ENCODE results near the gene LCAT. TPM values are rescaled to one million over a fixed set of nuclear protein-coding genes. Genes with fewer than 3 reads are reported as not detected.

LCAT gene
- polyA plus RNA-seq, 1 of the 3 experiments (the other 2 are of a cell fraction): 11.1 TPM

DNA sequence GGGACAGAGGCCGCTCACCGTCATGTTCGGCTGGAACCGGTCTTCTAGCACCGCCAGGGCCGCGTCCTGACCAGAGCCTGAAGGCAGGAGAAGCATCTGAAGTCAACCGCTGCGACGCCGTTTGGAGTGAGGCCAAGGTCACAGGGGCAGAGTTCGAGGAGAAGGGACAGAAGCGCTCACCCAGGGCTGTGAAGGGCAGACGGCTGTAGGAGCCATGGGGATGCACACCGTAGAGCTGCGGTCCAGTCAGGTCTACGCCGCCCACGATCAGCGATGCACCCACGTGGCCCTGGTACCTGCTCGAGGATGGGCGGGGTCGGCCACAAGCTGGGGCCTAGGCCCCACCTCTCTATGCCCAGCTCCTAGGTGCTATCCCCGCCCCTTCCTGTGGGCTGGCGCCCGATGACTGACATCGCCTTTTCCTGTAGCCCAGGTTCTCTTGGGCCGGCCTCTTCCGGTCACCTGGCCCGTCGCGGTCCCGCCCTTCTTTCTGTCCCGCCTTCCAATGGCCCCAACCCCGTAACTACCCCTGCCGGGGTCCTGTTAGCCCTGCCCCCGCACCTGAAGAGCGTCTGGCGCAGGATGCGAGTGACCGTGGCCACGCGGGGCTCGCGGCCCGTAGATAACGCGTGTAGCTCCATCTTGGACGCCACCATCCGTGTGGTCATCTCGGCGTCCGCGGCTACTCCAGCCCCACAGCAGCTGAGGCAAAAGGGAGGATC lies 8.4 kb downstream of the LCAT start:
- peaks cover 11 to 28% of the 10 kb centered on the region in 2 experiments; a peak in 2 of 4 replicates for H3K4me1 ChIP-seq (ENCODE audit: control insufficient read depth in 1 of 2, insufficient read depth in 2 of 2, low read depth in 1 of 2, low read length in 1 of 2)
- CTCF ChIA-PET: interaction anchor here (0.7 to 28.1 kb wide), 7 partner anchors 26 to 263 kb away, joined by 3 to 564 read pairs (median 7); partner anchors contain the start of genes EDC4, NRN1L and PSKH1
- peaks cover 23% of the 10 kb centered on the region for H3K79me2 ChIP-seq (ENCODE audit: insufficient read depth)
- H3K4me3 ChIP-seq (ENCODE audit: low read depth in 2 of 2, low read length in 1 of 2): peak overlapping the region; percentile 84 to 89
- peak; percentile 98 for DNase-seq
- H4K20me1 ChIP-seq (ENCODE audit: insufficient read depth): no peaks in the 10 kb centered on the region
- 2% methylated on average over 15 of the region's 55 CpGs for WGBS (ENCODE audit: low lambda C conversion rate)
- H3K27ac ChIP-seq (ENCODE audit: low read depth in 2 of 2, low read length in 1 of 2): peak overlapping the region; percentile 79 to 85
- H3K4me2 ChIP-seq: peak overlapping the region; percentile 99
- no peaks in the 10 kb centered on the region for H3K9me2 ChIP-seq
- no peaks in the 10 kb centered on the region for H3K9me3 ChIP-seq
- H2AFZ ChIP-seq (ENCODE audit: low read depth): peak overlapping the region; percentile 61
- H3K36me3 ChIP-seq (replicated peaks in 1 of 2; ENCODE audit: control insufficient read depth in 1 of 2, insufficient read depth in 2 of 2, low read length in 1 of 2): peaks cover 0 to 15% of the 10 kb centered on the region in 2 experiments
- H3K9ac ChIP-seq: peak overlapping the region; percentile 86
- POLR2A ChIA-PET: interaction anchor here (0.6 to 2.5 kb wide), 13 partner anchors 9 to 1112 kb away, joined by 3 to 12 read pairs (median 4); partner anchors contain the start of genes DDX28, DUS2, LCAT and NFATC3
- peaks cover 10% of the 10 kb centered on the region for H3F3A ChIP-seq (replicated peaks; ENCODE audit: insufficient read depth)
- H3K27me3 ChIP-seq (ENCODE audit: insufficient read depth): no peaks in the 10 kb centered on the region
- TF ChIP-seq YY1 (IDR thresholded peaks at IDR 0.05; ENCODE audit: low read depth) (peak; percentile 63), CHD2 (IDR thresholded peaks at IDR 0.05; ENCODE audit: low read length, partially characterized antibody) (peak; percentile 30), TCF12 (IDR thresholded peaks at IDR 0.05) (no peak), FOSL2 (IDR thresholded peaks at IDR 0.05; ENCODE audit: borderline replicate concordance, low read depth) (no peak), MXI1 (IDR thresholded peaks at IDR 0.05; ENCODE audit: low read depth, low read length) (peak; percentile 99), SIN3A (IDR thresholded peaks at IDR 0.05; ENCODE audit: borderline replicate concordance, low read depth, low read length) (peak; percentile 55; the same call in 1 of the 2 replicates), RAD21 (IDR thresholded peaks at IDR 0.05; ENCODE audit: low read length) (no peak), ELF1 (IDR thresholded peaks at IDR 0.05) (peak; percentile 67; the same call in 1 of the 2 replicates), EZH2phosphoT487 (IDR thresholded peaks at IDR 0.05; ENCODE audit: borderline replicate concordance, low read depth) (no peak), EP300 (IDR thresholded peaks at IDR 0.05; ENCODE audit: borderline replicate concordance in 1 of 2, low read depth in 1 of 2, low read length in 1 of 2) (no peak), MEF2A (IDR thresholded peaks at IDR 0.05; ENCODE audit: borderline replicate concordance, low read depth) (no peak), NRF1 (IDR thresholded peaks at IDR 0.05; ENCODE audit: low read depth, low read length) (no peak), TAF1 (IDR thresholded peaks at IDR 0.05; ENCODE audit: borderline replicate concordance, low read depth, low read length) (peak; percentile 79), RCOR1 (IDR thresholded peaks at IDR 0.05; ENCODE audit: low read length) (no peak), GATA2 (CRISPR knock-in tag; IDR thresholded peaks at IDR 0.05) (no peak)
- TF ChIP-seq, protein P1, sequence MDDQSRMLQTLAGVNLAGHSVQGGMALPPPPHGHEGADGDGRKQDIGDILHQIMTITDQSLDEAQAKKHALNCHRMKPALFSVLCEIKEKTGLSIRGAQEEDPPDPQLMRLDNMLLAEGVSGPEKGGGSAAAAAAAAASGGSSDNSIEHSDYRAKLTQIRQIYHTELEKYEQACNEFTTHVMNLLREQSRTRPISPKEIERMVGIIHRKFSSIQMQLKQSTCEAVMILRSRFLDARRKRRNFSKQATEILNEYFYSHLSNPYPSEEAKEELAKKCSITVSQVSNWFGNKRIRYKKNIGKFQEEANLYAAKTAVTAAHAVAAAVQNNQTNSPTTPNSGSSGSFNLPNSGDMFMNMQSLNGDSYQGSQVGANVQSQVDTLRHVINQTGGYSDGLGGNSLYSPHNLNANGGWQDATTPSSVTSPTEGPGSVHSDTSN (IDR thresholded peaks at IDR 0.05): peak; percentile 96
- TF ChIP-seq, protein P2, sequence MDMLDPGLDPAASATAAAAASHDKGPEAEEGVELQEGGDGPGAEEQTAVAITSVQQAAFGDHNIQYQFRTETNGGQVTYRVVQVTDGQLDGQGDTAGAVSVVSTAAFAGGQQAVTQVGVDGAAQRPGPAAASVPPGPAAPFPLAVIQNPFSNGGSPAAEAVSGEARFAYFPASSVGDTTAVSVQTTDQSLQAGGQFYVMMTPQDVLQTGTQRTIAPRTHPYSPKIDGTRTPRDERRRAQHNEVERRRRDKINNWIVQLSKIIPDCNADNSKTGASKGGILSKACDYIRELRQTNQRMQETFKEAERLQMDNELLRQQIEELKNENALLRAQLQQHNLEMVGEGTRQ (IDR thresholded peaks at IDR 0.05; ENCODE audit: borderline replicate concordance, low read depth, low read length): peak; percentile 75
- TF ChIP-seq, protein P3, sequence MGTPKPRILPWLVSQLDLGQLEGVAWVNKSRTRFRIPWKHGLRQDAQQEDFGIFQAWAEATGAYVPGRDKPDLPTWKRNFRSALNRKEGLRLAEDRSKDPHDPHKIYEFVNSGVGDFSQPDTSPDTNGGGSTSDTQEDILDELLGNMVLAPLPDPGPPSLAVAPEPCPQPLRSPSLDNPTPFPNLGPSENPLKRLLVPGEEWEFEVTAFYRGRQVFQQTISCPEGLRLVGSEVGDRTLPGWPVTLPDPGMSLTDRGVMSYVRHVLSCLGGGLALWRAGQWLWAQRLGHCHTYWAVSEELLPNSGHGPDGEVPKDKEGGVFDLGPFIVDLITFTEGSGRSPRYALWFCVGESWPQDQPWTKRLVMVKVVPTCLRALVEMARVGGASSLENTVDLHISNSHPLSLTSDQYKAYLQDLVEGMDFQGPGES (IDR thresholded peaks at IDR 0.05; ENCODE audit: low read depth, low read length): no peak
- TF ChIP-seq, protein P4, sequence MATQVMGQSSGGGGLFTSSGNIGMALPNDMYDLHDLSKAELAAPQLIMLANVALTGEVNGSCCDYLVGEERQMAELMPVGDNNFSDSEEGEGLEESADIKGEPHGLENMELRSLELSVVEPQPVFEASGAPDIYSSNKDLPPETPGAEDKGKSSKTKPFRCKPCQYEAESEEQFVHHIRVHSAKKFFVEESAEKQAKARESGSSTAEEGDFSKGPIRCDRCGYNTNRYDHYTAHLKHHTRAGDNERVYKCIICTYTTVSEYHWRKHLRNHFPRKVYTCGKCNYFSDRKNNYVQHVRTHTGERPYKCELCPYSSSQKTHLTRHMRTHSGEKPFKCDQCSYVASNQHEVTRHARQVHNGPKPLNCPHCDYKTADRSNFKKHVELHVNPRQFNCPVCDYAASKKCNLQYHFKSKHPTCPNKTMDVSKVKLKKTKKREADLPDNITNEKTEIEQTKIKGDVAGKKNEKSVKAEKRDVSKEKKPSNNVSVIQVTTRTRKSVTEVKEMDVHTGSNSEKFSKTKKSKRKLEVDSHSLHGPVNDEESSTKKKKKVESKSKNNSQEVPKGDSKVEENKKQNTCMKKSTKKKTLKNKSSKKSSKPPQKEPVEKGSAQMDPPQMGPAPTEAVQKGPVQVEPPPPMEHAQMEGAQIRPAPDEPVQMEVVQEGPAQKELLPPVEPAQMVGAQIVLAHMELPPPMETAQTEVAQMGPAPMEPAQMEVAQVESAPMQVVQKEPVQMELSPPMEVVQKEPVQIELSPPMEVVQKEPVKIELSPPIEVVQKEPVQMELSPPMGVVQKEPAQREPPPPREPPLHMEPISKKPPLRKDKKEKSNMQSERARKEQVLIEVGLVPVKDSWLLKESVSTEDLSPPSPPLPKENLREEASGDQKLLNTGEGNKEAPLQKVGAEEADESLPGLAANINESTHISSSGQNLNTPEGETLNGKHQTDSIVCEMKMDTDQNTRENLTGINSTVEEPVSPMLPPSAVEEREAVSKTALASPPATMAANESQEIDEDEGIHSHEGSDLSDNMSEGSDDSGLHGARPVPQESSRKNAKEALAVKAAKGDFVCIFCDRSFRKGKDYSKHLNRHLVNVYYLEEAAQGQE (IDR thresholded peaks at IDR 0.05; ENCODE audit: low read depth, low read length): no peak; the same call in 1 of the 2 replicates
- TF ChIP-seq, protein P5, sequence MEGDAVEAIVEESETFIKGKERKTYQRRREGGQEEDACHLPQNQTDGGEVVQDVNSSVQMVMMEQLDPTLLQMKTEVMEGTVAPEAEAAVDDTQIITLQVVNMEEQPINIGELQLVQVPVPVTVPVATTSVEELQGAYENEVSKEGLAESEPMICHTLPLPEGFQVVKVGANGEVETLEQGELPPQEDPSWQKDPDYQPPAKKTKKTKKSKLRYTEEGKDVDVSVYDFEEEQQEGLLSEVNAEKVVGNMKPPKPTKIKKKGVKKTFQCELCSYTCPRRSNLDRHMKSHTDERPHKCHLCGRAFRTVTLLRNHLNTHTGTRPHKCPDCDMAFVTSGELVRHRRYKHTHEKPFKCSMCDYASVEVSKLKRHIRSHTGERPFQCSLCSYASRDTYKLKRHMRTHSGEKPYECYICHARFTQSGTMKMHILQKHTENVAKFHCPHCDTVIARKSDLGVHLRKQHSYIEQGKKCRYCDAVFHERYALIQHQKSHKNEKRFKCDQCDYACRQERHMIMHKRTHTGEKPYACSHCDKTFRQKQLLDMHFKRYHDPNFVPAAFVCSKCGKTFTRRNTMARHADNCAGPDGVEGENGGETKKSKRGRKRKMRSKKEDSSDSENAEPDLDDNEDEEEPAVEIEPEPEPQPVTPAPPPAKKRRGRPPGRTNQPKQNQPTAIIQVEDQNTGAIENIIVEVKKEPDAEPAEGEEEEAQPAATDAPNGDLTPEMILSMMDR (IDR thresholded peaks at IDR 0.05): no peak
- TF ChIP-seq, protein P6, sequence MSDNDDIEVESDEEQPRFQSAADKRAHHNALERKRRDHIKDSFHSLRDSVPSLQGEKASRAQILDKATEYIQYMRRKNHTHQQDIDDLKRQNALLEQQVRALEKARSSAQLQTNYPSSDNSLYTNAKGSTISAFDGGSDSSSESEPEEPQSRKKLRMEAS (IDR thresholded peaks at IDR 0.05; ENCODE audit: low read depth): peak; percentile 97
- TF ChIP-seq, protein P7, sequence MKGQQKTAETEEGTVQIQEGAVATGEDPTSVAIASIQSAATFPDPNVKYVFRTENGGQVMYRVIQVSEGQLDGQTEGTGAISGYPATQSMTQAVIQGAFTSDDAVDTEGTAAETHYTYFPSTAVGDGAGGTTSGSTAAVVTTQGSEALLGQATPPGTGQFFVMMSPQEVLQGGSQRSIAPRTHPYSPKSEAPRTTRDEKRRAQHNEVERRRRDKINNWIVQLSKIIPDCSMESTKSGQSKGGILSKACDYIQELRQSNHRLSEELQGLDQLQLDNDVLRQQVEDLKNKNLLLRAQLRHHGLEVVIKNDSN (IDR thresholded peaks at IDR 0.05; ENCODE audit: borderline replicate concordance, low read depth): peak; percentile 93

All from SK-N-SH (cell line).